Mononuclear cell (primary cell): Measurements from ENCODE around the gene CRYGD. TPM values are rescaled to one million over a fixed set of nuclear protein-coding genes. Genes with fewer than 3 reads are reported as not detected.
"Not testable (repeated sequence)": the region's sequence is repeated elsewhere in the genome, so short reads cannot be mapped to it uniquely, and the experiment has no call there.

Experiments used
- H3K27me3 ChIP-seq: 2 replicates; pipeline ENCODE4 v1.6.0; 2011; ENCODE audit warnings: low read length, control low read depth; ENCODE audit not compliant: insufficient read depth
- H3K4me1 ChIP-seq: 2 replicates; pipeline ENCODE4 v1.5.1; 2011; ENCODE audit warnings: mild to moderate bottlenecking, low read length, control low read depth; ENCODE audit not compliant: insufficient read depth
- H3K4me3 ChIP-seq: 2 replicates; pipeline ENCODE4 v1.5.1; 2011; ENCODE audit warnings: mild to moderate bottlenecking, low read length, moderate library complexity
- H3K9me3 ChIP-seq: 2 replicates; pipeline ENCODE4 v1.5.1; 2011; ENCODE audit warnings: low read depth, mild to moderate bottlenecking, control low read depth, low read length
- total RNA-seq: library from RNA; depleted of rRNA; stranded (reverse); fragments of >200 nt; gene quantifications from one replicate; pipeline ENCODE4 v1.2.3, GENCODE V29; 2012

The CRYGD gene
- total RNA-seq, 1 donor, result not detected

- H3K27me3 ChIP-seq, result no peaks in the 10 kb centered on the region
- peaks cover 15% of the 10 kb centered on the region for H3K4me1 ChIP-seq
- no peaks in the 10 kb centered on the region for H3K9me3 ChIP-seq
- H3K4me3 ChIP-seq, result no peak overlapping the region
Measured at GRCh38 chr2:208103616-208104015, 20.7 kb downstream of the CRYGD start.

- Histone ChIP-seq H3K4me3 (no peak overlapping the region), H3K4me1 (peaks cover 15% of the 10 kb centered on the region), H3K9me3 (no peaks in the 10 kb centered on the region), H3K27me3 (no peaks in the 10 kb centered on the region)
Measured at GRCh38 chr2:208101716-208102631, 22.4 kb downstream of the CRYGD start.

DNA sequence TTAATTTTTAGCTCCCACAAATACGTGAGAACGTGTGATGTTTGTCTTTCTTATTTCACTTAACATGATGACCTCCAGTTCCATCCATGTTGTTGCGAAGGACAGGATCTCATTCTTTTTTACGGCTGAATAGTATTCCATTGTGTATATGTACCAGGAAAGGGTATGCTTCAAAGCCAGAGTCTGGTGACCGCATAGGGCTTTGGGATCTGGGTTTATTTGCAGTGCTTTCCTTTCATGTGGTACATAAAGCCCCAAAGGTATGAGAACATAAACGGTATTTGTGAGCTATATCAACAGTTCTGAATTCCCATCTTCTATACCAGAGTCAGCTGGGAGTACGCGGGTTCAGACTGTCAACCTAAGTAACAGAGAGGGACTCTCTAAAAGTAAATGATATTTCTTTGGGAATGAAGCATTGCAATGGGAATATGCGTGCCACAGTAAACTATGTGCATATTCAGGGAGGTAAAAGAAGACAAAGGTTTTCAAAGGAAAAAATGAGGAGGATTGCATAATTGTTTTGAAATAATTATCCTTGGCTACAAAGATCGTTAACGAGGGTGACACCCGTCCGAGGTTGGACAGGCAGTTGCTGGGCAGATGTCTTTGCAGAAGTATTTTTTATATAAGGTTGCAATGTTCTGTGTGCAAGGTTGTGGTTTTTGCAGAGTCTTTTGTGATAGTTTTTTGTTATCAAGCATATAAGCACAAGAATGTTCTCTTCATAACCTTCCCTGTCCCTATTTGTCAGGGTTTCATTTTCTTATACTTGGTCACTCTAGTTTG lies 24.4 kb downstream of the CRYGD start:
- no peaks in the 10 kb centered on the region for H3K27me3 ChIP-seq
- H3K9me3 ChIP-seq, result no peaks in the 10 kb centered on the region
- no peak overlapping the region for H3K4me3 ChIP-seq
- H3K4me1 ChIP-seq, result peaks cover 15% of the 10 kb centered on the region

DNA sequence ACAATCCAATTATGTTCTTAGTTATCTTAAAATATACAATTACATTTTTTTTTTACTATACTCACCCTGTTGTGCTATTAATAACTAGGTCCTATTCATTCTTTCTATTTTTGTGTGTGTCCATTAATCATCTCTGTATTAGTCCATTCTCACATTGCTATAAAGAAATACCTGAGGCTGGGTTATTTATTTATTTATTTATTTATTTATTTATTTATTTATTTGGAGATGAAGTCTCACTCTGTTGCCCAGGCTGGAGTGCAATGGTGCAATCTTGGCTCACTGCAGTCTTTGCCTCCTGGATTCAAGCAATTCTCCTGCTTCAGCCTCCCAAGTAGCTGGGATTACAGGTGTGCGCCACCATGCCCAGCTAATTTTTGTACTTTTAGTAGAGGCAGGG lies 25.6 kb downstream of the CRYGD start:
- not testable (repeated sequence) for H3K4me3 ChIP-seq, H3K9me3 ChIP-seq, H3K27me3 ChIP-seq
- peaks cover 15% of the 10 kb centered on the region for H3K4me1 ChIP-seq

GRCh38 chr2:208098267-208098666 lies 26.1 kb downstream of the CRYGD start:
- peaks cover 15% of the 10 kb centered on the region for H3K4me1 ChIP-seq
- H3K27me3 ChIP-seq, result no peaks in the 10 kb centered on the region
- no peaks in the 10 kb centered on the region for H3K9me3 ChIP-seq
- no peak overlapping the region for H3K4me3 ChIP-seq

GRCh38 chr2:208097801-208098200 lies 26.5 kb downstream of the CRYGD start:
- Histone ChIP-seq H3K4me3 (no peak overlapping the region), H3K4me1 (peaks cover 15% of the 10 kb centered on the region), H3K9me3 (no peaks in the 10 kb centered on the region), H3K27me3 (no peaks in the 10 kb centered on the region)

- H3K9me3 ChIP-seq, result no peaks in the 10 kb centered on the region
- H3K4me1 ChIP-seq, result peaks cover 15% of the 10 kb centered on the region
- no peak overlapping the region for H3K4me3 ChIP-seq
- no peaks in the 10 kb centered on the region for H3K27me3 ChIP-seq
Measured at GRCh38 chr2:208097313-208097712, 27.0 kb downstream of the CRYGD start.

GRCh38 chr2:208096080-208096479 lies 28.2 kb downstream of the CRYGD start:
- Histone ChIP-seq H3K4me3 (no peak overlapping the region), H3K4me1 (peaks cover 7% of the 10 kb centered on the region), H3K27me3 (no peaks in the 10 kb centered on the region), H3K9me3 (no peaks in the 10 kb centered on the region)

- Histone ChIP-seq H3K27me3 (no peaks in the 10 kb centered on the region), H3K9me3 (no peaks in the 10 kb centered on the region), H3K4me3 (no peak overlapping the region), H3K4me1 (no peaks in the 10 kb centered on the region)
Measured at GRCh38 chr2:208093128-208093527, 31.2 kb downstream of the CRYGD start.

DNA sequence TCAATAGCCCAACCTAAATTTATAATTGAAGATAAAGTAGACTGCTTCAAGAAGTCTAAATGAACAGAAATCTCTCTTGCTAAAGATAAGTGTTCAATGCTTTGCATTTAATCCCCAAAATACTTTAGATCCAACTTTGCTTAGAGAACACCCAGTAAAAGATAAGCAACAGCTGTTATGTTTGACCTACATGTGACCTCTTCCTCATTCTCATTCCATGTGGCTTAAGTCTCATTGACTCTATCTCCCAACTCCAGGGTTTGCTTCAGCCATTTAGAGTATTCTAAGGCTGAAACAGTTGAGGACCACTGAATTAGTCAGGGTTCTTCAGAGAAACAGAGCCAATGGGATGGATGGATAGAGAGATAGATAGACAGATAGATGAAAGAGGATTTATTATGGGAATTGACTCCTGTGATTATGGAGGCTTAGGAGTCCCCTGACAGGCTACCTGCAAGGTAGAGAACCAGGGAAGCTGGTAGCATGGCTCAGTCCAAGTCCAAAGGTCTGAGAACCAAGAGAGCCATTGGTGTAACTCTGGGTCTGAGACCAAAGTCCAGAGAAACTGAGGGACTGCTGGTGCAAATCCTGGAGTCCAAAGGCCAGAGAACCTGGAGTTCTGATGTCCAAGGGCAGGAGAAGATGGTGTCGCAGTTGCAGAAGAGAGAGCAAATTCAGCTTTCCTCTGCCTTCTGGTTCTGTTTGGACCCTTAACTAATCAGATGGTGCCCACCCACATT lies 32.1 kb downstream of the CRYGD start:
- H3K27me3 ChIP-seq, result no peaks in the 10 kb centered on the region

GRCh38 chr2:208090420-208090819 lies 33.9 kb downstream of the CRYGD start:
- no peaks in the 10 kb centered on the region for H3K27me3 ChIP-seq
- H3K4me1 ChIP-seq, result no peaks in the 10 kb centered on the region
- H3K9me3 ChIP-seq, result no peaks in the 10 kb centered on the region

More for the DNA sequence above, 32.1 kb downstream of the CRYGD start:
- Histone ChIP-seq H3K4me3 (no peak overlapping the region), H3K9me3 (no peaks in the 10 kb centered on the region), H3K4me1 (no peaks in the 10 kb centered on the region)

DNA sequence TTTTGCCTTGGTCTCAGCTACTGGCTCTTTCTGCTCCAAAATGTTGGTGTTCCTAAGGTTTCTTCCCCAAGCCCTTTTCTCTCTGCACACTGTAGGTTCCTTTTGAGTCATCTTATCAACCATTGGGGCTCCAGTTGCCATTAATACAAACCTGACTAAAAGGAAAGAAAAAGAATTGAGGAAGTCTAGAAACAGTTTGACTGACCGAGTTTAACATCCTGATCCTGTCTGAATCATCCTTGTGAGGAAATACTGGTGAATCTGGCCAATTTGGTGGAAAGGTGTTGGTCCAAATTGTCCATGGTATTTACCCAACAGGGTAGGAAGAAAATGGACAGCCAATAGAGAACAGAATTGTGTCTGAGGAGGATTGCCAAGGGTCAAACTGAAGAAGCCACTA lies 38.3 kb downstream of the CRYGD start:
- Histone ChIP-seq H3K4me3 (no peak overlapping the region), H3K9me3 (no peaks in the 10 kb centered on the region), H3K4me1 (no peaks in the 10 kb centered on the region), H3K27me3 (no peaks in the 10 kb centered on the region)

More at GRCh38 chr2:208090420-208090819, 33.9 kb downstream of the CRYGD start:
- H3K4me3 ChIP-seq, result no peak overlapping the region

- no peaks in the 10 kb centered on the region for H3K27me3 ChIP-seq
Measured at GRCh38 chr2:208083807-208084206, 40.5 kb downstream of the CRYGD start.

DNA sequence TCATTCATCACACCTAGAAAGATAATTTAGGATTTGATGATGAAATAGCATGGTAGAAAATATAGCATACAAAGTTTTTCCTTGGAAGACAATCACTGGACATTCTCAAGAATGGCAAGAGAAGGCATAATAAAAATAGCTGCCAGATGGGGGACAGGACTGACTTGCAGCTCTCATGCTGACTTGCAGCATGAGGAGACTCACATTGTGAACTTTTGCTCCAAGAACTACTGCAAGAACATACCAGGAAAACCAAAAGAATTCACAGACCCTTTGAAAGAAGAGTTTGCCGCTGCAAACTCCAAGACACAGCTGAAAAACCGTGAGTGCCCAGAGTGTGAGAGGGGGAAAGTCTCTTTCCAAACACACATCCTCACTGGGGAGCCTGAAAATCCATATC lies 47.0 kb downstream of the CRYGD start:
- H3K9me3 ChIP-seq, result no peaks in the 10 kb centered on the region
- H3K4me1 ChIP-seq, result no peaks in the 10 kb centered on the region
- no peak overlapping the region for H3K4me3 ChIP-seq
- H3K27me3 ChIP-seq, result no peaks in the 10 kb centered on the region

More at GRCh38 chr2:208083807-208084206, 40.5 kb downstream of the CRYGD start:
- no peaks in the 10 kb centered on the region for H3K4me1 ChIP-seq
- H3K4me3 ChIP-seq, result no peak overlapping the region
- no peaks in the 10 kb centered on the region for H3K9me3 ChIP-seq
